Gastrocnemius medialis (tissue), 4 donors: ENCODE results near the gene ZNF658.
"Not testable (repeated sequence)": the region's sequence is repeated elsewhere in the genome, so short reads cannot be mapped to it uniquely, and the experiment has no call there.

ENCODE experiments used
- CTCF ChIP-seq, 5 experiments: fragments of 450-650 bp in 3 of 5; fragments of 200-600 bp in 2 of 5; sonication (generic) in 2 of 5; IDR thresholded peaks in 4 of 5; conservative IDR thresholded peaks in 1 of 5; 1 replicate in 4 of 5; 2 replicates in 1 of 5; pipeline ENCODE4 v1.5.1; 2016 to 2019; ENCODE audit warnings: antibody characterized with exemption in 5 of 5, mild to moderate bottlenecking in 3 of 5, moderate library complexity in 3 of 5
- POLR2A ChIP-seq, 2 donors: fragments of 450-650 bp; IDR thresholded peaks; one replicate each; pipeline ENCODE4 v1.6.1; 2017; ENCODE audit warnings: antibody characterized with exemption in 2 of 2, mild to moderate bottlenecking in 2 of 2, moderate library complexity in 2 of 2

- not testable (repeated sequence) for TF ChIP-seq CTCF (IDR thresholded peaks at IDR 0.05 in 4 of 5, conservative IDR thresholded peaks at IDR 0.05 in 1 of 5)
- peak in 1 of 2 donors; percentile 26 for TF ChIP-seq POLR2A (IDR thresholded peaks at IDR 0.05)
Observed at GRCh38 chr9:66900490-66901131, at the start of gene ZNF658.
